ENCODE data around the gene ATP8A2.

- TF ChIP-seq CTCF (IDR thresholded peaks at IDR 0.05): no peak
- TF ChIP-seq ZFX (IDR thresholded peaks at IDR 0.05; ENCODE audit: borderline replicate concordance): no peak
Observed at GRCh38 chr13:25860862-25861261, 489.1 kb downstream of the ATP8A2 start.

All from 22Rv1 (cell line).